ENCODE measurements around the gene PPAN. TPM values are rescaled to one million over a fixed set of nuclear protein-coding genes. Genes with fewer than 3 reads are reported as not detected.

PPAN gene
- 53.2 to 64.2 TPM (median 62.1 TPM) in 3 replicates for total RNA-seq

GRCh38 chr19:10106100-10106936 is at the start of gene PPAN:
Gene PPAN (plus strand): TSS chr19:10106362. CDS start chr19:10106395, 33 bp downstream.
- Mint-ChIP-seq H3K9me3 (no peaks in the 10 kb centered on the region), H3K36me3 (peaks cover 16% of the 10 kb centered on the region), H3K4me3 (peak within 1 kb of the TSS; percentile 85), H3K4me1 (peaks cover 15% of the 10 kb centered on the region), H3K27me3 (ENCODE audit: low read depth) (no peaks in the 10 kb centered on the region), H3K27ac (peak within 1 kb of the TSS; percentile 95)
- peak; percentile 95 to 96 for DNase-seq (ENCODE audit: low spot score in 2 of 2, unreplicated experiment in 2 of 2)
- TF ChIP-seq, protein P1, sequence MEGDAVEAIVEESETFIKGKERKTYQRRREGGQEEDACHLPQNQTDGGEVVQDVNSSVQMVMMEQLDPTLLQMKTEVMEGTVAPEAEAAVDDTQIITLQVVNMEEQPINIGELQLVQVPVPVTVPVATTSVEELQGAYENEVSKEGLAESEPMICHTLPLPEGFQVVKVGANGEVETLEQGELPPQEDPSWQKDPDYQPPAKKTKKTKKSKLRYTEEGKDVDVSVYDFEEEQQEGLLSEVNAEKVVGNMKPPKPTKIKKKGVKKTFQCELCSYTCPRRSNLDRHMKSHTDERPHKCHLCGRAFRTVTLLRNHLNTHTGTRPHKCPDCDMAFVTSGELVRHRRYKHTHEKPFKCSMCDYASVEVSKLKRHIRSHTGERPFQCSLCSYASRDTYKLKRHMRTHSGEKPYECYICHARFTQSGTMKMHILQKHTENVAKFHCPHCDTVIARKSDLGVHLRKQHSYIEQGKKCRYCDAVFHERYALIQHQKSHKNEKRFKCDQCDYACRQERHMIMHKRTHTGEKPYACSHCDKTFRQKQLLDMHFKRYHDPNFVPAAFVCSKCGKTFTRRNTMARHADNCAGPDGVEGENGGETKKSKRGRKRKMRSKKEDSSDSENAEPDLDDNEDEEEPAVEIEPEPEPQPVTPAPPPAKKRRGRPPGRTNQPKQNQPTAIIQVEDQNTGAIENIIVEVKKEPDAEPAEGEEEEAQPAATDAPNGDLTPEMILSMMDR (IDR thresholded peaks at IDR 0.05; ENCODE audit: unreplicated experiment) = no peak

DNA sequence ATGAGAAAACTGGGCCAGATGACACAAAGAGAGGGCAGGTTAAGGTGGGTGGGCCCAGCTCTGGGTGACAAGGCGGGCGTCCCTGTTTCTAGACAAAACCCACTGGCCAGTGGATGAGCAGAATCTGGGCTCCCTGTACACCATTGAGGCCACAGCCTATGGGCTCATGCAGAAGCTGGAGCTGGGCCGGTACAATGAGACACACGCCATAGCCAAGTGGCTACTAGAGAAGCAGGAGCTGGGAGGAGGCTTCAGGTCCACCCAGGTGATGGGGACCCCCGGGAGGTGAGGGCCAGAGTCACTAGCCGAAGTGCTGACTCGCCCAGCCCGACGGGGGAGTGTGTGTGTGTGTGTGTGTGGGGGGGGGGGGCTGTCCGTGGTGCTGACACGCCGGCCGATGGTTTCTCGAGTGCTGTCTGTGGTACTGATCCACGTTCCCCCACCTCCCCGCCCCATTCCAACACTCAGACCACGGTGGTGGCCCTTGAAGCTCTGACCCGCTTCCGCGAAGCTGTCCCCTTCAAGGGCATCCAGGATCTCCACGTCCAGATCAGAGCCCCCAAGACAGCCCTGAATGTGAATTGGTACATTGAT is 44.3 kb upstream of the PPAN start:
- Mint-ChIP-seq H3K36me3 (no peaks in the 10 kb centered on the region), H3K9me3 (no peaks in the 10 kb centered on the region), H3K27me3 (ENCODE audit: low read depth) (peaks cover 34% of the 10 kb centered on the region), H3K4me3 (no peak overlapping the region), H3K27ac (no peak overlapping the region), H3K4me1 (no peaks in the 10 kb centered on the region)
- DNase-seq (ENCODE audit: low spot score in 2 of 2, unreplicated experiment in 2 of 2) = no peak
- TF ChIP-seq, protein P1 (IDR thresholded peaks at IDR 0.05; ENCODE audit: unreplicated experiment) = no peak

- DNase-seq (ENCODE audit: low spot score in 2 of 2, unreplicated experiment in 2 of 2) = no peak
- Mint-ChIP-seq H3K27ac (no peak overlapping the region), H3K9me3 (no peaks in the 10 kb centered on the region), H3K4me1 (no peaks in the 10 kb centered on the region), H3K4me3 (no peak overlapping the region), H3K36me3 (no peaks in the 10 kb centered on the region), H3K27me3 (ENCODE audit: low read depth) (peaks cover 37% of the 10 kb centered on the region)
- TF ChIP-seq, protein P1 (IDR thresholded peaks at IDR 0.05; ENCODE audit: unreplicated experiment) = no peak
Measured at GRCh38 chr19:10068205-10068604, 38.0 kb upstream of the PPAN start.

- no peak overlapping the region for H3K4me3 Mint-ChIP-seq
- DNase-seq (ENCODE audit: low spot score in 2 of 2, unreplicated experiment in 2 of 2) = no peak
- H3K27ac Mint-ChIP-seq = no peak overlapping the region
- H3K9me3 Mint-ChIP-seq = no peaks in the 10 kb centered on the region
- H3K27me3 Mint-ChIP-seq (ENCODE audit: low read depth) = peaks cover 31% of the 10 kb centered on the region
- no peaks in the 10 kb centered on the region for H3K36me3 Mint-ChIP-seq
- no peaks in the 10 kb centered on the region for H3K4me1 Mint-ChIP-seq
- TF ChIP-seq, protein P1 (IDR thresholded peaks at IDR 0.05; ENCODE audit: unreplicated experiment) = no peak
Measured at GRCh38 chr19:10069046-10069445, 37.1 kb upstream of the PPAN start.

DNA sequence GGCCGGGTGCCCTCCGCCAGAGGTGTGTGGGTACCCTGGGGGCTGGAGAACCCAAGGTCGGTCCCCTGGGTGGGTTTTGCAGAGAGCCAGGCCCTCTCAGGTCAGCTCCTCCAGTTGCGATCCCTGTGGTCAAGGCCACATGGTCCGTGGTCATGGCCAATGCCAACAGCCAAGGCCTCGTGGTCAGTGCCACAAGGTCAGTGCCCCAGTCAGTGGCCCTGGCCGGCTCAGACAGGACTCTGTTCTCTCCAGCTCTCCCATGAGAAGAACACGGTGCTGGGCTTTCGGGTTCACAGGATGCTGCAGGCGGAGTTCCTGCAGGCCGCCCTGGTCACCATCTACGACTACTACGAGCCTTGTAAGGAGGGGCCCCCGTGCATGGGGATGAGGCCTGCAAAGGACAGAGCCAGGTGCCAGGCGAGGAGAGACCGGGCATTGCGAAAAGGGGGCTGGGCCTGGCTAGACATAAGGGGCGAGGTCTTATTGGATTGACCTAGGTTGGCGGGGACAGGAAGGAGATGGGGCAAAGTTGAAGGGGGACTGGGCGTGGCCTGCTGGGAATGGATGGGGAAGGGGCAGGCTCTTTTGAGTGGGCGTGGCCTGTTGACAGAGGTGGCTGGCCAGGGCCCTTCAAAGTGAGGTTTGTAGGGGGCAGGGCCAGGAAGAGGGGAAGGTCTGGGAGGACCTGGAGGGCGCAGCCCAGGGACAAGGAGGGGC is 35.3 kb upstream of the PPAN start:
- TF ChIP-seq, protein P1 (IDR thresholded peaks at IDR 0.05; ENCODE audit: unreplicated experiment) = no peak
- Mint-ChIP-seq H3K27ac (no peak overlapping the region), H3K27me3 (ENCODE audit: low read depth) (peaks cover 33% of the 10 kb centered on the region), H3K36me3 (no peaks in the 10 kb centered on the region), H3K9me3 (no peaks in the 10 kb centered on the region), H3K4me1 (no peaks in the 10 kb centered on the region), H3K4me3 (no peak overlapping the region)
- no peak for DNase-seq (ENCODE audit: low spot score in 2 of 2, unreplicated experiment in 2 of 2)
